G401.6 (cell line): ENCODE results near the gene POLR1G.
A peak's percentile ranks its signal among the peaks of the same experiment; 100 is the strongest.

Experiments
- FAIRE-seq: peaks from 2 replicates; lab custom pipeline; 2012; peaks lifted over from hg19 to GRCh38; lab: Jason Lieb, UNC

Gene POLR1G

DNA sequence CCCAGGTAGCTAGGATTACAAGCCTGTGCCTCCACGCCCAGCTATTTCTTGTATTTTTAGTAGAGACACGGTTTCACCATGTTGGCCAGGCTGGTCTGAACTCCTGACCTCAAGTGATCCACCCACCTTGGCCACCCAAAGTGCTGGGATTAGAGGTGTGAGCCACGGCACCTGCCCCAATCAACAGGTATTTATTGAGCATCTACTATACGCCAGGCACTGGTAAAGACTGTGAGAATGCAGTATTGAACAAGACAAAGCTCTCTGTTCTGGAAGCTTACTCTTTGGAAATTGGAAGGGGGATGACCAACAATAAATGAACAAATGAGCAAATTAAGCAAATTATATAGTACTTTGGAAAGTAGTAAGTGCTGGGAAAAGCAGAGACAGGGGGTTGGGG, 38.7 kb downstream of the POLR1G start:
- no peak for FAIRE-seq

DNA sequence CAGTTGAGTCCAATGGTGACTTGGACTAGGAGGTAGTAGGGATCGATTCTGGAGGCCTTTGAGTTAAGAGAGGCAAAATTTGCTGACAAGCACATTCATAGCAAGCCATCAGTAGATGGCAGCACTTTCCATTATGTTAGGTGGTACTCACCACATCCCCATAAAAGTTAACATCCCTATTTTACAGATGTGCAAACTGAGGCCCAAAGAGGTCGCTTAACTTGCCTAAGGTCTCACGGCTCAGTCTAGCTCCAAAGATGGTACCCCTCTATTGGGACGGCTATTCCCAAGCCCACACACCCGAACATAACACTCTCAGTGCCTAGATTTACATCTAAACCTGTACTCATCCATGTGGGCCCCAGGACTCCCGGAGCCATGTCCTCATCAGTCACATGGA, 39.9 kb downstream of the POLR1G start:
- FAIRE-seq, result peak; percentile 25

GRCh38 chr19:45446944-45447343, 40.5 kb downstream of the POLR1G start:
- FAIRE-seq, result no peak

DNA sequence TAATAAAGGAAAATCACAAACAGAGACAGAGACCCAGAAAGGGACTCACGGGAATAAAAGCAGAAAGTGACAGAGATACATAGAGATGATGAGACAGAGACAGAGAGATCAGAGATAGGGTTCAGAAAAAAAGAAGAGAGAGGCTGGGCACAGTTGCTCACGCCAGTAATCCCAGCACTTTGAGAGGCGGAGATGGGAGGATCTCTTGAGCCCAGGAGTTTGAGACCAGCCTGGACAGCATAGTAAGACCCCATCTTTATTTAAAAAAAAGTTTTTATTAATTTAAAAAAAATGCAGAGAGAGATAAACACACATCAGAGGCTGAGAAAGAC, 41.9 kb downstream of the POLR1G start:
- FAIRE-seq, result no peak

DNA sequence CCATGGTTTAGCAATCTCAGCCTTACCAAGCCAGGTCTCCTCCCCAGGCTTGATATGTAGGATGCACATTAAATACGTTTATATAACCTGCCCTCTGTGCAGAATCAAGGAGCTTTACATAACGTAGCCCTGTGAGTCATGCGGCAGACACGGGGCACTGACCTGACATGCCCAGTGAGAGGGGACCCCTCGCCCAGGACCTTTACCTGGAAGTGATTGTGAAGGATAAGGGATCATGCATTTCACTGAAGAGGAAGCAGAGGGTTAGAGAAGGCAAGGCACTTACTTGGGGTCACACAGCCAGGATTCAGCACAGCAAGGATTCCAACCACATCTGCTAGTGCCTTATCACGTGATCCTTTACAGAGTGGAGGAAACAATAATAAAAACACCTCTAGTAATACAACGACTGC, 42.4 kb downstream of the POLR1G start:
- no peak for FAIRE-seq

DNA sequence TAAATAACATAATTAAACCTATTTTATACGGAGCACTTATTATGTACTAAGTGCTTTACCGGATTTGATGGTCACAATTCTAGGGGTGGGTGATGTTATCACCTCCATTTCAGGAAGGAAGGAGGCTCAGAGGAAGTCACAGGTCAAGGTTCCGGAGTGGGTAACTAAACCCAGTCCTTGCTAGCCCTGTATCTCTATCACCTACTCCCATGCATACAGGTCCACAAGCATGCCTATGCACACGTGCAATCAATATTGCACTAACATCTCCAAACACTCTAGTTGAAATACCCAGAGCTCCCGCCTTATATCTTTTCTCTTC, 43.5 kb downstream of the POLR1G start:
- no peak for FAIRE-seq

DNA sequence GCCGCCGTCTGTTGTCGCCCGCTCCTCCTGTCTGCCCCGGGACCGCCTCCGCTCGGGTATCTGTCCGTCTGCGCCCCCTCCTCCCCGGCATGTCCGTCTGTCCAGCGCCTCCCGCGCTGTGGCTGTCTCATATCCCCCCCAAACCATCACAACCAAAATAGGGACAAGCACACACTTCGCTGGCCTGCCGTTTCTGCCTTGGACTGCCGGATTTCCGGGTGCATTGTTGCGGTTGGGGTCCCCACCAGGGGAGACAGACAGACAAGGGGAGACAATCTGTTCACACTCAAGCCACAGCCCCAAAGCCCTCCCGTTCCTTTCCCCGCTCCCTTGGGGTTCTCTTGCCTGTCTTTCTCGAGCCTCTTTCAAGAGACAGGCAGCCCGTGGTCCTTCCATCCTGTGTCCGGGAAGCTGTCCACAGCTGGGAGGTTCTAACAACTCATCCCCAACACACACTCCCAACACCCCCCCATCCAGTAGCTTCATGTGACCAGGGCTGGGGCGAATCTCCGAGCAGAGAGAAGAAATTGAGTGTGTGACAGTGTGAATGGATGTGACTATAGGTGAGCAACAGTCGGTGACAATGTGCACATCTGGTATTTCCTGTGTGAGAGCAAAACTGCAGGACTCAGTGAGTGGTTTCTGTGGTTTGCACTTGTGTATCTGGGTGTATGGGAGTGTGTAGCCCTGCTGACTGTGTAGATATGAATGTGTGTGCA, 44.8 kb downstream of the POLR1G start:
- no peak for FAIRE-seq

DNA sequence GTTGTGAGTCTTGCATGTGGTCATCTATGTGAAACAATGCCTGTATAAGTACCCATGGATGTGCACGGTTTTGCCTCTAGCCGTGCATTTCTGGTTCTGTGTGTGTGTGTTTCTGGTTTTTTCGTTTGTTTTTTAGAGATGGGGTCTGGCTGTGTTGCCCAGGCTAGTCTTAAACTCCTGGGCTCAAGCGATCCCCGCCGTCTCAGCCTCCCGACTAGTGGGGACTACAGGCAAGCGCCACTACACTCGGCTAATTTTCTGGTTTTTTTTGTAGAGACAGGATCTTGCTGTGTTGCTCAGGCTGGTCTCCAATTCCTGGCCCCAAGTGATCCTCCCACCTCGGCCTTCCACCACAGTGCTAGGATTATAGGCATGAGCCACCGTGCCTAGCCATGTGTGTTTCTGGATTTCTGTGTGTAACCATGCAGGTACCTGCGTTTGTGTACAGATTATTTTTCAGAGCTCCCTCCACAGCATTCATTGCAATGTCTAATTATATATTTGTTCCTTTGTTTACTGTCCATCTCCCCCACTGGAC, 45.5 kb downstream of the POLR1G start:
- FAIRE-seq, result no peak

DNA sequence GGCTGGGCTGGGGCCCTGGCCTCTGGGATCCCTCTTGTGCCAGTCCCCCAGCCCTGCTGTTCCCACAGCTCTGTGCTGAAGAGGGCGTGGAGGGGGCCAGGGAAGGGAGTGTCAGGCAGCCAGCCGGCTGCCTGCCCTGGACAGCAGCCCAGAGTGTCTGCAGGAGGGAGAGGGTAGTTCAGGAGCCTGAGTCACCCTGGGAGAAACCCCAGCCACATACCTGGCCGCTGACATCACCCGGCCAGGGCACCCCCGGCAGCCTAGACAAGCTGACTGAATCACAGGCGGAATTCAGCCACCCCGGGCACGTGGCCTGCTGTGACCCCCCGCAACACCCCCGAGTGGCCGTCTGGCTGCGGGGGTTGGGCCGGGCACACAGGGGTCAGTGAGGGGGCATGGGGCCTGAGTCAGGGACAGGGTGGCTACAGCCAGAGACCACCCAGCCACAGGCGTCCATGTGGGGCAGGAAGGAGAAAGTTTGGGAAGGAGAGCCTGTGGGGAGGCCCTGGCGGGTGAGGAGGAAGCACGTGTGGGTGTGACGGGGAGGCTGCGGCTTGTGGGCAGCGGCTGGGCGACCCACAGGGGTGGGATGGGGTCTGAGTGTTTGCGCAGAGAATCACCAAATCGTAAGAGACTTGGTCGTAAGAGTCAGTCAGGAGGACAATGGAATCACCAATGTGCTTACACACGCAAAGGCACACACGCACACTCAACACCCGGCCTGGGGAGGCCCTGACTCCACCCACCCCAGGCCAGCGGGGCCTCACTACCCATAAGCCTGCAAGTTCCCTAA, 49.5 kb downstream of the POLR1G start:
- FAIRE-seq, result peak; percentile 94

GRCh38 chr19:45456500-45456815, 50.0 kb downstream of the POLR1G start:
- FAIRE-seq, result no peak

- FAIRE-seq, result no peak
Observed at GRCh38 chr19:45457776-45458175, 51.3 kb downstream of the POLR1G start.
